ENCODE data around the gene GASK1A. TPM values are rescaled to one million over a fixed set of nuclear protein-coding genes. Genes with fewer than 3 reads are reported as not detected.

GASK1A gene
- total RNA-seq, 1 experiment from 2014 or later: not detected

GRCh38 chr3:42983927-42984326 lies 4.8 kb downstream of the GASK1A start:
- Histone ChIP-seq H3K4me3 (no peak overlapping the region), H3K27me3 (ENCODE audit: insufficient read depth, low read depth) (no peaks in the 10 kb centered on the region; the same call in 1 of the 2 replicates), H3F3A (ENCODE audit: insufficient read depth, low read depth) (no peaks in the 10 kb centered on the region), H3K4me1 (replicated peaks; ENCODE audit: insufficient read depth) (no peaks in the 10 kb centered on the region), H4K20me1 (ENCODE audit: insufficient read depth) (no peaks in the 10 kb centered on the region), H3K36me3 (ENCODE audit: low read depth) (no peaks in the 10 kb centered on the region), H3K79me2 (ENCODE audit: low read depth) (no peaks in the 10 kb centered on the region), H3K4me2 (no peak overlapping the region), H3K9me3 (ENCODE audit: insufficient read depth, low read depth) (no peaks in the 10 kb centered on the region), H2AFZ (no peak overlapping the region), H3K9me2 (ENCODE audit: insufficient read depth) (no peaks in the 10 kb centered on the region), H3K27ac (no peak overlapping the region)
- BruUV-seq (replicated peaks): no TSS peak
- intact Hi-C loops (cut with micrococcal nuclease; ENCODE audit: unreplicated experiment): no loop called here
- TF ChIP-seq CTCF (conservative IDR thresholded peaks at IDR 0.05) (no peak), EZH2 (IDR thresholded peaks at IDR 0.05; ENCODE audit: low read depth) (no peak)
- CTCF ChIA-PET: no interaction called here
- DNase-seq: no peak
- POLR2A ChIA-PET (ENCODE audit: unreplicated experiment): no interaction called here

- CTCF ChIA-PET: no interaction called here
- H3K27me3 ChIP-seq (ENCODE audit: insufficient read depth, low read depth): no peaks in the 10 kb centered on the region; the same call in 1 of the 2 replicates
Observed at GRCh38 chr3:42984701-42985100, 5.6 kb downstream of the GASK1A start.

GRCh38 chr3:42988097-42988496 lies 9.0 kb downstream of the GASK1A start:
- Histone ChIP-seq H3K79me2 (ENCODE audit: low read depth) (no peaks in the 10 kb centered on the region), H3K4me1 (replicated peaks; ENCODE audit: insufficient read depth) (no peaks in the 10 kb centered on the region), H3K27ac (no peak overlapping the region), H4K20me1 (ENCODE audit: insufficient read depth) (no peaks in the 10 kb centered on the region), H3K27me3 (ENCODE audit: insufficient read depth, low read depth) (no peaks in the 10 kb centered on the region; the same call in 1 of the 2 replicates), H3K36me3 (ENCODE audit: low read depth) (no peaks in the 10 kb centered on the region), H2AFZ (no peak overlapping the region), H3K4me2 (no peak overlapping the region), H3K9me2 (ENCODE audit: insufficient read depth) (no peaks in the 10 kb centered on the region), H3K4me3 (no peak overlapping the region), H3K9me3 (ENCODE audit: insufficient read depth, low read depth) (no peaks in the 10 kb centered on the region), H3F3A (ENCODE audit: insufficient read depth, low read depth) (no peaks in the 10 kb centered on the region)
- ChIA-PET POLR2A (ENCODE audit: unreplicated experiment) (no interaction called here), CTCF (no interaction called here)
- intact Hi-C loops (cut with micrococcal nuclease; ENCODE audit: unreplicated experiment): no loop called here
- TF ChIP-seq EZH2 (IDR thresholded peaks at IDR 0.05; ENCODE audit: low read depth) (no peak), CTCF (conservative IDR thresholded peaks at IDR 0.05) (no peak)
- BruUV-seq (replicated peaks): no TSS peak
- no peak for DNase-seq

More at GRCh38 chr3:42984701-42985100, 5.6 kb downstream of the GASK1A start:
- H3K36me3 ChIP-seq (ENCODE audit: low read depth): no peaks in the 10 kb centered on the region
- H3K4me1 ChIP-seq (replicated peaks; ENCODE audit: insufficient read depth): no peaks in the 10 kb centered on the region
- no peak overlapping the region for H3K4me3 ChIP-seq
- H3F3A ChIP-seq (ENCODE audit: insufficient read depth, low read depth): no peaks in the 10 kb centered on the region
- DNase-seq: no peak
- H3K4me2 ChIP-seq: no peak overlapping the region
- no peak overlapping the region for H2AFZ ChIP-seq
- H3K27ac ChIP-seq: no peak overlapping the region
- BruUV-seq (replicated peaks): no TSS peak
- H3K9me2 ChIP-seq (ENCODE audit: insufficient read depth): no peaks in the 10 kb centered on the region
- POLR2A ChIA-PET (ENCODE audit: unreplicated experiment): no interaction called here
- no peaks in the 10 kb centered on the region for H3K79me2 ChIP-seq (ENCODE audit: low read depth)
- H3K9me3 ChIP-seq (ENCODE audit: insufficient read depth, low read depth): no peaks in the 10 kb centered on the region
- TF ChIP-seq EZH2 (IDR thresholded peaks at IDR 0.05; ENCODE audit: low read depth): no peak
- TF ChIP-seq CTCF (conservative IDR thresholded peaks at IDR 0.05): no peak
- intact Hi-C loops (cut with micrococcal nuclease; ENCODE audit: unreplicated experiment): no loop called here
- no peaks in the 10 kb centered on the region for H4K20me1 ChIP-seq (ENCODE audit: insufficient read depth)

Measured in PC-9 (cell line).